HG03045 (cell line): ENCODE data around the gene CCNH.

Experiments
- ATAC-seq: cut with Tn5 transposase; IDR thresholded peaks from one replicate; pipeline ENCODE4 v1.9.1; 2021; ENCODE audit warnings: mild to moderate bottlenecking, moderate library complexity; ENCODE audit not compliant: unreplicated experiment

The CCNH gene

GRCh38 chr5:87361536-87362213, 51.1 kb downstream of the CCNH start:
- ATAC-seq = no peak

- no peak for ATAC-seq
Measured at GRCh38 chr5:87361031-87361445, 51.7 kb downstream of the CCNH start.

GRCh38 chr5:87360132-87360531, 52.6 kb downstream of the CCNH start:
- ATAC-seq = no peak

- ATAC-seq = no peak
Measured at GRCh38 chr5:87359106-87359505, 53.6 kb downstream of the CCNH start.

- ATAC-seq = no peak
Measured at GRCh38 chr5:87354496-87354895, 58.2 kb downstream of the CCNH start.

- no peak for ATAC-seq
Measured at GRCh38 chr5:87347841-87348240, 64.9 kb downstream of the CCNH start.

- no peak for ATAC-seq
Measured at GRCh38 chr5:87347272-87347671, 65.5 kb downstream of the CCNH start.
